GM13977 (cell line): Measurements from ENCODE around the gene AHCY.
"Not testable (repeated sequence)": the region's sequence is repeated elsewhere in the genome, so short reads cannot be mapped to it uniquely, and the experiment has no call there.

Experiments used
- DNase-seq: peaks from one replicate; pipeline ENCODE4 v3.0.0; 2012; ENCODE audit warnings: low spot score
- in situ Hi-C: fragments of 300-500 bp; cut with MboI; formaldehyde crosslinking; loops from one replicate; pipeline ENCODE4 v1.12.0; 2022; ENCODE audit warnings: low sequenced_read_pairs, low pct_unique_long_range_greater_than_20kb, mixed read lengths, inconsistent platforms; ENCODE audit not compliant: unreplicated experiment
- TF ChIP-seq, protein P1 (sequence below): IDR thresholded peaks from 2 replicates; pipeline ENCODE4 v1.5.1; 2012; ENCODE audit warnings: mild to moderate bottlenecking, control low read depth; ENCODE audit not compliant: insufficient read depth; ENCODE audit errors: extremely low read depth, missing control alignments

The AHCY gene

DNA sequence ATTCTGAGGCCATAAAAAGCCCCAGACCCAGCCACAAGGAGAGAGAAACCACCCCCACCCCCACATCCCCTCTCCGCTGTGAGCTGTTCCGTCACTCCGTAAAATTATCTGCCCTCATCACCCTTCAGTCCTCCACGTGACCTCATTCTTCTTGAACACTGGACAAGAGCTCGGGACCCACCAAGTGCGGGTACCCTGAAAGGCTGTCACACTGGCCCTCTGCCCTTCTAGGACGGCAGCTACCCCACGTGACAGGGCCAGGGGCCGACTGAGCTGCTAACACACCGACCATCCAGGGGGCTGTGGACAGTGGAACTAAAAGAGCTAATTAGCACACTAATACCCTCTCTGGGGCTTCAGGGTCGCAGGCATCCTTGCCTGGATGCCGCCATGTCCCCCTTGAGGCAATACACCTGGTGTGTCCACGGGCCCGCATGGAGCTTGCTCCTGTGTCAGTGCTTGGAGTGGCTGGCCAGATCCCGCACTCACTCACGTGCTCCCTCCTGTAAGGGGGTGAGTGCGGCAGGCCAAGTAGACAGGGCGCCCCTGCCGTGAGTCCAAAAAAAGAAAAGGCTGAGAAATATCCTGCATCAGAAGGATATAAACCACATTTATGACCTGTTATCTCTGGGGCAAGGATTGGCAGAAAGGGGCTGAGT lies 29.2 kb upstream of the AHCY start:
- in situ Hi-C loops, result no loop called here
- TF ChIP-seq, protein P1, sequence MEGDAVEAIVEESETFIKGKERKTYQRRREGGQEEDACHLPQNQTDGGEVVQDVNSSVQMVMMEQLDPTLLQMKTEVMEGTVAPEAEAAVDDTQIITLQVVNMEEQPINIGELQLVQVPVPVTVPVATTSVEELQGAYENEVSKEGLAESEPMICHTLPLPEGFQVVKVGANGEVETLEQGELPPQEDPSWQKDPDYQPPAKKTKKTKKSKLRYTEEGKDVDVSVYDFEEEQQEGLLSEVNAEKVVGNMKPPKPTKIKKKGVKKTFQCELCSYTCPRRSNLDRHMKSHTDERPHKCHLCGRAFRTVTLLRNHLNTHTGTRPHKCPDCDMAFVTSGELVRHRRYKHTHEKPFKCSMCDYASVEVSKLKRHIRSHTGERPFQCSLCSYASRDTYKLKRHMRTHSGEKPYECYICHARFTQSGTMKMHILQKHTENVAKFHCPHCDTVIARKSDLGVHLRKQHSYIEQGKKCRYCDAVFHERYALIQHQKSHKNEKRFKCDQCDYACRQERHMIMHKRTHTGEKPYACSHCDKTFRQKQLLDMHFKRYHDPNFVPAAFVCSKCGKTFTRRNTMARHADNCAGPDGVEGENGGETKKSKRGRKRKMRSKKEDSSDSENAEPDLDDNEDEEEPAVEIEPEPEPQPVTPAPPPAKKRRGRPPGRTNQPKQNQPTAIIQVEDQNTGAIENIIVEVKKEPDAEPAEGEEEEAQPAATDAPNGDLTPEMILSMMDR, result no peak
- DNase-seq, result no peak

DNA sequence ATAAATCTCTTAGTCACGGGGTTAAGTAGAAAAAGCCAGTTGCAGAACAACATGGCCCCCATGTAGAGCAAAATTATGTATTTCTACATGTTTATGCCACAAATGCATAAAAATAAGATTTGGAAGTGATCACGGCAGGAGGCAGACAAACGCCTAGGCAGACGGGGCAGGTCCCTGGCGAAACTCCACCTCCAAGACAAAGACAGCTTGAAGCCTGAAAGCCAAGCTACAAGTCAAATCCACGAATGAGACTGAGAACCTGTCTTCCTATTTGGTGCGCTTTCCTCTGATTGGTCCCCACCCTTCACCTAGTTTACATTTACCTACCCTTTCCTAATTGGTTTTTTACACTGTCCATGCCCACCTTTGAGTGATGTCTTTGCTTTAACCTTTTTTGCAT lies 28.7 kb upstream of the AHCY start:
- TF ChIP-seq, protein P1, result no peak
- in situ Hi-C loops, result no loop called here
- no peak for DNase-seq

DNA sequence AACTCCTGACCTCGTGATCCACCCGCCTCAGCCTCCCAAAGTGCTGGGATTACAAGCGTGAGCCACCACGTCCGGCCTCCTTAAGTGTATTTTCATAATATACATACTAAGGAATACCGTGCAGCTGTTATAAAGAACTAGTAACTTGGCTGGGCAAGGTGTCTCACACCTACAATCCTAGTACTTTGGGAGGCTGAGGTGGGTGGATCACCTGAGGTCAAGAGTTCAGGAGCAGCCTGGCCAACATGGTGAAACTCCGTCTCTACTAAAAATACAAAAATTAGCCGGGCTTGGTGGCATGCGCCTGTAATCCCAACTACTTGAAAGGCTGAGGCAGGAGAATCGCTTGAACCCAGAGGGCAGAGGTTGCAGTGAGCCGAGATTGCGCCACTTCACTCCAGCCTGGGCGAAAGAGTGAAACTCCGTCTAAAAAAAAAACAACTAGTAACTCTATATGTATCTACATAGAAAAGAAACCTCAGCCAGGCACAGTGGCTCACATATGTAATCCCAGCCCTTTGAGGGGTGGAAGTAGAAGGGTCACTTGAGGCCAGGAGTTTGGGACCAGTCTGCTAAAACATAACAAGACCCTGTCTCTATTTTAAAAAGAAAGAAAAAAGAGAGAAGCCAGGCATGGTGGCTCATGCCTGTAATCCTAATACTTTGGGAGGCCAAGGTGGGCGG lies 27.8 kb upstream of the AHCY start:
- in situ Hi-C loops, DNase-seq: not testable (repeated sequence)

DNA sequence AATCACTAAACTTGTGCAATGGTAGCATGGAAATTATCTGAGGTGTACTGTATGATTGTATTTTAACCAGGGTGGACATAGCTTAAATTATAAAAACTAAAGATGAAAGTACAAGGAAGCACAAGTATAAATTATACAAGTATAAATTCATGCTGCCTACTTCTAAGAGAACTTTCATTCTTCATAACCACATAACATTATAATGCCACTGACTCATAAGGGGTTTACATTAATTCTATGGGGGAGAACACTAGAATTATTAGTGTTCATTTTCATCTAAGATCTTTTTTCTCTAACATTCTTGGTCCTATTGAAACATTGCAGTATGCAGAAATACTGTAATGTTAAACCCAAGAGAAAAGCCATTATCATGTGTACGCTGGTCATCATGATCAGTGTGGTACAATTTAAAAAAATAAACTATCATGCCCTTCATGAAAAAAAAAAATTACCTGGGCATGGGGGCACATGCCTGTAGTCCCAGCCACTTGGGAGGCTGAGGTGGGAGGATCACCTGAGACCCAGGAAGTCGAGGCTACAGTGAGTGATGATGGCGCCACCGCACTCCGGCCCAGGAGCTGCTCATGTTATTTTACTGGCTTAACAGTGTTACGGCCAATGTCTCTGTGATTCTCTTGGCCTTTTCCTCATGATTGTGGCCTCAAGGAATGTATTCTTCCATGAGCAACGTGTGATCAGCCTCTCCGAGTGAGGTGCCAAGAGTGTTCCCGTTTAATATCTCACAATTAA lies 25.9 kb upstream of the AHCY start:
- TF ChIP-seq, protein P1, result no peak
- DNase-seq, result no peak
- in situ Hi-C loops, result no loop called here

DNA sequence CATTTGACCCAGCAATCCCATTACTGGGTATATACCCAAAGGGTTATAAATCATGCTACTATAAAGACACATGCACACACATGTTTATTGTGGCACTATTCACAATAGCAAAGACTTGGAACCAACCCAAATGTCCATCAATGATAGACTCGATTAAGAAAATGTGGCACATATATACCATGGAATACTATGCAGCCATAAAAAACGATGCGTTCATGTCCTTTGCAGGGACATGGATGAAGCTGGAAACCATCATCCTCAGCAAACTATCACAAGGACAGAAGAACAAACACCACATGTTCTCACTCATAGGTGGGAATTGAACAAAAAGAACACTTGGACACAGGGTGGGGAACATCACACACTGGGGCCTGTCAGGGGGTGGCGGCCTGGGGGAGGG lies 25.1 kb upstream of the AHCY start:
- DNase-seq, in situ Hi-C loops: not testable (repeated sequence)

DNA sequence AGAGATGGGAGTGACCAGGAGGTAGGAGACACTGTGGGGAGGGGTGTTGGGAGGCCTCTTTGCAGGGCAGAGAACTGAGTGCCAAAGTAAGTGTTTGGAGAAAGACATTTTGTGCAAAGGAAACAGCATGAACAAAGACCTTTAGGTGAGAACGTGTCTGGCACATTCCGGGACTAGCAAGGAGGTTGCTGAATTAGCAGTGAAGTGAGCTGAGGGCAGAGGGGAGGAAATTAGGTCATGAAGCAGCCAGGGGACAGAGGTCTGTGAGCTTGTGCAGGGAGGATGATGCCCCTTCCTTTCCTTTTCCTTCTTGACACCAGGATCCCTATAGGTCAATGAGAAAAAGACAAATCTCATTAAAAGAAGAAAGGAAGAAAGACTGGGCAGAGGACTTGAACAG lies 21.4 kb upstream of the AHCY start:
- in situ Hi-C loops, result loop anchor here (25.0 kb wide), 1 partner anchor 388 kb away; the partner anchor contains the start of gene TP53INP2
- DNase-seq, result no peak
- TF ChIP-seq, protein P1, result no peak

DNA sequence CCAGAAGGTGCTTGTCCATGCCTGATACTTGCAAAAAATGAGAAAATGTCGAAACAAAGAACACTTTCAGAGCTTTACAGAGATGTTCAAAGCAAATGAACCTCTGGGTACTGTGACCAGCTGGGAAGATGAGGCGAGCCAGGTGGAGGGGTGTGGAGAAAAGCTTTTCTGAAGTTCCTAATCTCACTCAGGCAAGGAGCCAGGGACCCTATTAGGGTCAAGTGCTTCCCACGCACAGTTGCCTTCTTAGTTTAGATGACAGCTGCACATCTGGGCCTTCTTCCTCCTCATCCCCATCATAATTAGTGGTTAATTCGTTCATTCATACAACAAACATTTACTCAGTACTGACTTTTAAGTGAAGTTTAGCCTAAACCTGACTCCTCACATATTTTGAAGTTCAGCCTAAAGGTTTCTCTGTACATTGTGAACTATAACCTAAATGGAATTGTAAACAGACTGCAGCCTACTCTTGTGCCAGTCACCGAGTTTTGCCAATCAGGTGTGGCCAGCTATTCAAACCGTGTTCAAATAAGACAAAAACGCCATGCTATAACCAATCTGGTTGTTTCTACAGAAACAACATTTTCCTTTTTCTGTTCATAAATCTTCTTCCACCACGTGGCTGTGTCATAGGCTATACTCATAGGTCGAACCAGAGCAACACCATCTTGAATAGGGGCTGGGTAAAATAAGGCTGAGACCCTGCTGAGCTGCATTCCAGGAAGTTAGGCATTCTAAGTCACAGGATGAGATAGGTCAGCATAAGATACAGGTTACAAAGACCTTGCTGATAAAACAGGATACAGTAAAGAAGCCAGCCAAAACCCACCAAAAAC lies 19.3 kb upstream of the AHCY start:
- DNase-seq, result no peak
- TF ChIP-seq, protein P1, result no peak
- in situ Hi-C loops, result loop anchor here (25.0 kb wide), 1 partner anchor 390 kb away; the partner anchor contains the start of gene TP53INP2
